ENCODE results near the gene C12orf43.

The C12orf43 gene

DNA sequence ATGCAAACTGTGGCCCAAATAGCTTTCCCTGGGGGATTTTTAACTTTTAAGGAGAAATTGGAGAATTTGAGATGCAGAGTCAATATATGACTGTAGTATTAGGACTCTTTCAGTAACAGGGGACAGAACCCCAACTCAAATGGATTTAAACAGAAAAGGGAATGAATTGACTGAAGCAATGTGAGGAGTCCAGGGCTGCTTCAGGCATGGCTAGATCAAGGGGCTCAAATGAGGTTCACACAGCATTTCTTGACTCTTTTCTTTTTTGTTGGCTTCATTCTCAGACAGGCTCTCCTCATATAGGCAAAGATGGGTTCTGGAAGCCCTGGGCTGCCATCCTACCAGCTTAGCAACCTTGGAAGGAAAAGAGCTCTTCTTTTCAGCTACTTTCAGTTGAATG lies 24.3 kb downstream of the C12orf43 start:
- Histone ChIP-seq H3K27ac (no peak overlapping the region), H3K36me3 (no peaks in the 10 kb centered on the region), H3K9me3 (no peaks in the 10 kb centered on the region), H3K4me1 (ENCODE audit: control insufficient read depth in 1 of 2, insufficient read depth in 1 of 2, low read depth in 1 of 2, low read length in 1 of 2) (no peaks in the 10 kb centered on the region), H3K4me3 (ENCODE audit: low read depth in 1 of 2, low read length in 1 of 2) (no peak overlapping the region), H3K27me3 (no peaks in the 10 kb centered on the region)
- TF ChIP-seq, protein P1, sequence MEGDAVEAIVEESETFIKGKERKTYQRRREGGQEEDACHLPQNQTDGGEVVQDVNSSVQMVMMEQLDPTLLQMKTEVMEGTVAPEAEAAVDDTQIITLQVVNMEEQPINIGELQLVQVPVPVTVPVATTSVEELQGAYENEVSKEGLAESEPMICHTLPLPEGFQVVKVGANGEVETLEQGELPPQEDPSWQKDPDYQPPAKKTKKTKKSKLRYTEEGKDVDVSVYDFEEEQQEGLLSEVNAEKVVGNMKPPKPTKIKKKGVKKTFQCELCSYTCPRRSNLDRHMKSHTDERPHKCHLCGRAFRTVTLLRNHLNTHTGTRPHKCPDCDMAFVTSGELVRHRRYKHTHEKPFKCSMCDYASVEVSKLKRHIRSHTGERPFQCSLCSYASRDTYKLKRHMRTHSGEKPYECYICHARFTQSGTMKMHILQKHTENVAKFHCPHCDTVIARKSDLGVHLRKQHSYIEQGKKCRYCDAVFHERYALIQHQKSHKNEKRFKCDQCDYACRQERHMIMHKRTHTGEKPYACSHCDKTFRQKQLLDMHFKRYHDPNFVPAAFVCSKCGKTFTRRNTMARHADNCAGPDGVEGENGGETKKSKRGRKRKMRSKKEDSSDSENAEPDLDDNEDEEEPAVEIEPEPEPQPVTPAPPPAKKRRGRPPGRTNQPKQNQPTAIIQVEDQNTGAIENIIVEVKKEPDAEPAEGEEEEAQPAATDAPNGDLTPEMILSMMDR (IDR thresholded peaks at IDR 0.05), result no peak

DNA sequence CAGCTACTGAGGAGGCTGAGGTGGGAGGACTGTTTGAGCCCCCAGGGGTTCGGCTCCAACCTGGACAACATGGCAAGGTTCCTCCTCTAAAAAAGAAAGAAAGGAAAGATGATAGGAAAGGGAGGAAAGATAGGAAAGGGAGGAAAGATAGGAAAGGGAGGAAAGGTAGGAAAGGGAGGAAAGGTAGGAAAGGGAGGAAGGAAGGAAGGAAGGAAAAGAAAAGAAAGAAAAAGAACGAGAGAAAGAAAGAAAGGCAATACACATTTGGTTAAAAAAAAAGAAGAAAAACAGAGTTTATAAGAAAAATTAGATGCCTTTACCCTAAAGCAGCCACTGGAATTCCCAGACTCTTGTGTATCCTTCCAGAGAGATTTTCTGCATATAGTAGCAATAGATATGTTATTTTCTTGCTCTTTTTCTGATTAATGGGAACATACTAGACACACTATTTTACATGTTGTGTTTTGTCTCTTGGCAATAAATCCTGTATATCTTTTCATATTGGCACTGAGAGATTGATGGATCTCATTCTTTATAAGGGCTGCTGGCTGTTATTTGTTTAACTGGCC lies 25.7 kb downstream of the C12orf43 start:
- Histone ChIP-seq H3K4me3 (ENCODE audit: low read depth in 1 of 2, low read length in 1 of 2) (no peak overlapping the region), H3K27ac (no peak overlapping the region), H3K4me1 (ENCODE audit: control insufficient read depth in 1 of 2, insufficient read depth in 1 of 2, low read depth in 1 of 2, low read length in 1 of 2) (no peaks in the 10 kb centered on the region), H3K9me3 (no peaks in the 10 kb centered on the region), H3K36me3 (no peaks in the 10 kb centered on the region), H3K27me3 (no peaks in the 10 kb centered on the region)
- TF ChIP-seq, protein P1 (IDR thresholded peaks at IDR 0.05), result no peak

DNA sequence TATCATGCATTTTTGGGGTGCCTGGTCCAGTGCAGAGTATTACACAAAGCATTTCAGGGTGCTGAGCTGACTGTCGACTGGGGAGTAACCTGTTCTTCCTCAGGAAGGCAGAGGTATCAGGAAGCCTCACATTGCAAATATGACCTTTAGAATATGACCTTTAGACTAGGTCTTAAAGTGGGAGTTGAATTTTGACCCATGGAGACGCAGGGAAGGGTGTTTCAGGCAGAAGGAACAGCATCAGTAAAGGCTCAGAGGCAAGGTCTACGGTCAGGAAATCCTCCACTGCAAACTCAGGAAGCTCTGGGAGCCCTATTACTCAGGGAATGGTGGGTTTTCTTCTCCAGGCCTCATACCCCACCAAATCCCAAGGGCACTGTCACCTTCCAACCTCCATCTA lies 26.6 kb downstream of the C12orf43 start:
- Histone ChIP-seq H3K4me1 (ENCODE audit: control insufficient read depth in 1 of 2, insufficient read depth in 1 of 2, low read depth in 1 of 2, low read length in 1 of 2) (no peaks in the 10 kb centered on the region), H3K9me3 (no peaks in the 10 kb centered on the region), H3K4me3 (ENCODE audit: low read depth in 1 of 2, low read length in 1 of 2) (no peak overlapping the region), H3K27me3 (no peaks in the 10 kb centered on the region), H3K36me3 (no peaks in the 10 kb centered on the region), H3K27ac (no peak overlapping the region)
- TF ChIP-seq, protein P1 (IDR thresholded peaks at IDR 0.05), result no peak

DNA sequence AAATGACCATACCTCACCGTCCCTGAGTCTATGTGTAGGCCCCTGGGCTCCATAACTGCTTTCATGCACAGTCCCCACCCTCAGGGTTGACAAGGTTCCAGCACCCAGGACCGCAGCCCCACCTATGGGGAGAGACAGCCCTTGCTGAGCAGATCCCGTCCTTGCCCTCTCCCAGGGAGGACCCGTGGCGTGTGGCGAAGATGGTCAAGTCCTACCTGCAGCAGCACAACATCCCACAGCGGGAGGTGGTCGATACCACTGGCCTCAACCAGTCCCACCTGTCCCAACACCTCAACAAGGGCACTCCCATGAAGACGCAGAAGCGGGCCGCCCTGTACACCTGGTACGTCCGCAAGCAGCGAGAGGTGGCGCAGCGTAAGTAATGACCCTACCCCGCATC lies 27.6 kb downstream of the C12orf43 start:
- no peaks in the 10 kb centered on the region for H3K9me3 ChIP-seq
- TF ChIP-seq, protein P1 (IDR thresholded peaks at IDR 0.05), result no peak
- no peaks in the 10 kb centered on the region for H3K27me3 ChIP-seq
- H3K4me3 ChIP-seq (ENCODE audit: low read depth in 1 of 2, low read length in 1 of 2), result no peak overlapping the region
- no peaks in the 10 kb centered on the region for H3K4me1 ChIP-seq (ENCODE audit: control insufficient read depth in 1 of 2, insufficient read depth in 1 of 2, low read depth in 1 of 2, low read length in 1 of 2)
- H3K36me3 ChIP-seq, result no peaks in the 10 kb centered on the region
- H3K27ac ChIP-seq, result no peak overlapping the region

DNA sequence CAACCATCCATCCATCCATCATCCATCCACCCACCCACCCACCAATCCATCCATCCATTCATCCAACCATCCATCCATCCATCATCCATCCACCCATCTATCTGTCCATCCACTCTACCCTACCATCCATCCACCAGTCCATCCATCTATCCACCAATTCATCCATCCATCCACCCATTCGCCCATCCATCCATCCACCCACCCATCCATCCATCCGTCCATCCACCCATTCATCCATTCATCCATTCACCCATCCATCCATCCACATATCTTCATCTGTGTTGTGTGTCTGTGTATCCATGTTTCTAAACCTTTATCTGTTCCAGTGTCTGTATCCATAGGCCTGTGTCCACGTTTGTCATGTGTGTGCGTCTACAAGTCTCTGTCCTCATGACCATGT lies 28.1 kb downstream of the C12orf43 start:
- TF ChIP-seq, protein P1 (IDR thresholded peaks at IDR 0.05), result no peak
- Histone ChIP-seq H3K27ac (no peak overlapping the region), H3K4me1 (ENCODE audit: control insufficient read depth in 1 of 2, insufficient read depth in 1 of 2, low read depth in 1 of 2, low read length in 1 of 2) (no peaks in the 10 kb centered on the region), H3K9me3 (no peaks in the 10 kb centered on the region), H3K27me3 (no peaks in the 10 kb centered on the region), H3K36me3 (no peaks in the 10 kb centered on the region), H3K4me3 (ENCODE audit: low read depth in 1 of 2, low read length in 1 of 2) (no peak overlapping the region)
